ENCODE data around the gene PPP1R12A.

PPP1R12A gene

DNA sequence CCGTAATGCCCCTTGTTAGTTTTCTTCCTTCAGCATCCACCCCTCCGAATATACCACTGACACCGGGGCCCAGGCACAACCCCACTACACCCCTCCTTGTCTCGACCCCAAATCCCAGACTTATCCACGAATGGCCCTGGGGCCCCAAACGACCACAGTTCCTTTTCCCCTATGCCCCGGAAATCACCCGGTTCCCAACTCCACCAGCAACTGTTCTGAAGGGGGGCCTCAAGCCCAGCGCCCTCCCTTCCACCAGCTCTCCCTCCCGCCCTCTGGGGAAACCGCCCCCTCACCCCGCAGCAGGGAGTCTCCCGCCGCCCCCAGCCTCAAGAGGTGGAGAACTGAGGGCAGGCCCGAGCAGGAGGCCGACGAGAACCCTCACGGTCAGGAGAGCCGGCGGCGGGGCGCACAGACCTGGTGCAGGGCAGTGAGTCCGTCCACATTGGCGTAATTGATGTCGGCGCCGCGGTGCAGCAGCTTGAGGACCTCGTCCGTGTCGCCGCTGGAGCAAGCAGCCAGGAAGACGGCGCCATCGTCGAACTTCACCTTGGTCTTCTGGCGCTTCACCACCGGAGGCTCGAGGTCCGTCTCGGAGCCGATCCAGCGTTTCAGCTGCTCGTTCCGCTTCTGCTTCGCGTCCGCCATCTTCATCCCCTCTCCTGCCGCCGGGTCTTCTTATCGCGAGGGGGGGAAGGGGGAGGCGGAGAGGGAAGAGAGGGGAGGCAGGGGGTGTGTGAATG lies 446 bp downstream of the PPP1R12A start:
- DNase-seq: no peak

DNA sequence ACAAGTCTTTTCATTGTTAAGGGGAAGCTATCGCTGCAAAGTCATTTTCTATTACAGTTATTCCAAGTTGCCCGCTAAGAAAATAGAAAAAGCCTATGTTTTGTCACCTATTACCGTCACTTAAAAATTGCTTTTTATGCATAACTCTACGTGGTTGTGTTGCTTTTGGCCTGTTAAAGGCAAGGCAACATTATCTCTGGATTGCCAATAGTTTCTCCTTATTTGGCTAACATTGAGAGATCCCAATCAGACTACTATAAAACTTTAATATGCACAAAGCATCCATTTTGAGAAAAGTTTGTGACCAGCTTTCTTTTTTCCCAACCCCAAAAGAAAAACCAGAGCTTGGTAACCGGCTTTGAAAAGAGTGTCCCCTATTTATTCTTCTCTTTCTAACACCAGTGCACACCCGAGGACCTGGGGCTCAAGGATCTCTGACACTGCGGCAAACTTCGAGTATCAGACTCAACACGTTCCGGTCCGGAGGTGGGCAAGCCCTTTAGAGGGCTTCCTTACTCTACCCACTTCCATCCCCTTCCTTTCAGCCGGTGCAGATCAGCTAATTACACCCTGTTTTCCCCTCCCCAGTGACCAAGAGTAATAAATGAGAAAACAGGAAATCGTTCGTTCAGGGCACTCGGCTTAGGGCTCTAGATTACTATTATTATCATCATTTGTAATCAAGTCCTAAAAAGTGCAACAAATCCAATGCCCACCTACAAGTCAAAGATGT lies 1.2 kb downstream of the PPP1R12A start:
- DNase-seq: no peak

DNA sequence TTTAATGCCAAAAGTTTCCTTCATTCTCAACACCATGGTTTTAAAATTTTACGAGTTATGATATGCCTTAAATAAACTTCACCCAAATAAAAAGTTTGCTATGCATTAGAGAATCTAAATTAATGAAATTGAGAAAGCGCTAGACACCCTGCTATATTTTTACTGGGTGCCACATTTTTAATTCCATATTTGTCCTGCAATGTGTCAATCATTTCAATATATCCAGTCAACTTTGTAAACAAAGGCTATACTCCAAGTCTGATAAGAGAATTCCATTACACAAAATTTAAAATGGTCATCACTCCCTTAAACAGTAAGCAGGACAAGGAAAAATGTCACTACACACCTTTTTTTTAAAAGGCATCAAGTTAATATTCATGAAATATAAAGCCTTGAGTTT lies 1.9 kb downstream of the PPP1R12A start:
- no peak for DNase-seq

DNA sequence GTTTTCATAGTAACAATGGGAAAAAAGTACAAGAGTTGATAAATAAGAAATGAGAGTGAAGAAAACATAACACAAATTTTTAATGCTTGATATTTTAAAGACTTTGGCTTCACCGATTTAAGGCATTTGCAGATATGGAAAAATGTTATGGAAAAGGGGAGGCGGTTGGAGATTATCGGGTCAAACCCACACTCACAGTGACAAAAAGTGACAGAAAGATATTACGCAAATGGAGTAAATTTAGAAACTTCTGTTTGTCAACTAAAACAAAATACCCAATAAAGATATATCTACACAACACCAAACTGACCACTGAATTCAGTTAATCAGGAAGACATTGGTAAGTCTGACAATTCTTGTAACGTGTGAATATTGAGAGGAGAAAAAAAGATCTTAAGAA lies 2.5 kb downstream of the PPP1R12A start:
- DNase-seq: no peak

DNA sequence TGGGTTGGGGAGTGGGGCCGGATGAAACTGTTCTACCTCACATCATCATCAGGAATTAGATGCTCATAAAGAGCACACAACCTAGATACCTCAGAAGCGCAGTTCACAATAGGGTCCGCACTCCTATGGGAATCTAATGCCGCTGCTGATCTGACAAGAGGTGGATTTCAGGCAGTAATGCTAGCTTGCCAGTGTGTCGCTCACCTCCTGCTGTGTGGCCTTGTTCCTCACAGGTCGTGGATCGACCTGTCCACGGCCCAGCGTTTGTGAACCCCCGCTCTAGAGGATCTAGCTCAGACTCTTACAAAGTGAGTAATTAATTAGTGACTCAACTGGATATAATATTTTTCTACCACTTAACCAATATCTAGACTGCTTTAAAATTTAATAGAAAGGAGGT lies 5.8 kb downstream of the PPP1R12A start:
- no peak for DNase-seq

DNA sequence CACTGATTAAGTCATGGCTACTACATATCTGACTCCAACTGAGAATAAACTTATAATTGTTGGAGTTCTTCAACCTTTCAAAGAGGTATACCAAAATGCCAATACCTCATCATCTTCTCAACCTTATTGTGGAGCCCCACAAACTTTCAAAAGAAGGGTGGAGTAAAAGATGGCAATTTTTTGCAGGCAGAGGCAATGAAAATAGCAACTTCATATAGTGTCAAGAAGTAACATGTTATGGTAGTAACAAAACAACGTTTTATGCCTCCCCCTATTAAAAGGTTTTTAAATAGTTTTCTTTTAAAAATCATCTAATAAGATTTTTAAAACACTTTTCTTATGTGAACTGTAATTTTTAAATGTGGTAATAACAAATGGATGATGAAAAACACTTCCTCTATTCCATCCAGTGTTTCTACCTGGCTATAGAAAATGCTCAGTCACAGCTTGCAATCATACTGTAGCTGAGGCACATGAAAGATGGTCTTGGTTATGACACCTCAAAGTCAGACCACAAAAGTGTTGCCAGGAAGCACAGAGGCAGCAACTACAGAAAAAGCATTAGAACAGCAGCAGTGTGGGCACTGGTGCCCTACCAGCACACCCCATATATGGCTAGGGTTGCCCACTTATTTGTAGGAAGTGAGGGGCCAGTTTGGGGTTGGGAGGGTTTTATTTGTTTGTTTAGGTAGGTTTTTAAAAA lies 7.0 kb downstream of the PPP1R12A start:
- DNase-seq: no peak

DNA sequence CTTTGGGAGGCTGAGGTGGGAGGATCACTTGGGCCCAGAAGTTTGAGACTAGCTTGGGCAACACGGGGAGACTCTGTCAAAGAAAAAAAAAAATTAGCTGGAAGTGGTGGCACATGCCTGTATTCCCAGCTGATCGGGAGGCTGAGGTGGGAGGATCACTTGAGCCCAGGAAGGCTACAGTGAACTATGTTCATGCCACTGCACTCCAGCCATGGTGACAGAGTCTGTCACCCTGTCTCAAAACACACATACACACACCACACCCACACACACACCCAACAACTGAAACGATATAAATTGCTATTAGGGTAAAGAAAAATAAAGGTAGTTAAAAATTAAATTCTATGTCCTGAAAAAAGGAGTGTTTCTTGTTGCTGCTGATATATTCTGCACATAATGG lies 7.9 kb downstream of the PPP1R12A start:
- DNase-seq: no peak

DNA sequence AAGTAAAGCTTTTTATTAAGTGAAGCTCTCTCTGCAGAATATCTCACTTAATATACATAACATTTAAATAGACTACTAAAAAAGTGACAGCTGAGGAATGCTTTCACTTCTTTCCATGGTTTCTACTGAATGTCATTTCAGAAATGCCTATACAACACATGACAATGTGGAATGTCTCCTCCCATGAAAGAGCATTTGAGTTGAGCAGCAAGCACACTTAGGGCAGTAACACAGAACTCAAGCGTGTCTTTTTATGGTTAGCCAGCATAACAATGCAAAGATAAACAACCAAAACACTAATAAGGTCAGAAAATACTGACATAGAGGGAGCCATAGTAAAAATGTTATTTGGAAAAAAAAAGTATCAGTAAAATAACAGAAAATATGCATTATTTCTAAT lies 9.4 kb downstream of the PPP1R12A start:
- no peak for DNase-seq

DNA sequence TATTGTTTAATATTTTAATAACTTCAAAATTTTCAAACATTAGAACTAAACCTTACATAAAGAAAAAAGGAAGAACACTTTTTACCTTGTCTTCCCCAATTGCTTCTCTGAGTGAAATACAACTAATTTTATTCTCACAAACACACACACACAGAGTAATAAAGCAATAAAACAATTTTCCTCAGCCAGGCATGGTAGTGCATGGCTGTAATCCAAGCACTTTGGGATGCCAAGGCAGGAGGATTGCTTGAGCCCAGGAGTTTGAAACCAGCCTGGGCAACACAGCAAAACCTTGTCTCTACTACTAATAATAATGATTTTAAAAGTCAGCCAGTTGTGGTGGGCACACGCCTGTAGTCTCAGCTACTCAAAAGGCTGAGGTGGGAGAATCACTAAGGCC lies 13.1 kb downstream of the PPP1R12A start:
- DNase-seq: no peak

DNA sequence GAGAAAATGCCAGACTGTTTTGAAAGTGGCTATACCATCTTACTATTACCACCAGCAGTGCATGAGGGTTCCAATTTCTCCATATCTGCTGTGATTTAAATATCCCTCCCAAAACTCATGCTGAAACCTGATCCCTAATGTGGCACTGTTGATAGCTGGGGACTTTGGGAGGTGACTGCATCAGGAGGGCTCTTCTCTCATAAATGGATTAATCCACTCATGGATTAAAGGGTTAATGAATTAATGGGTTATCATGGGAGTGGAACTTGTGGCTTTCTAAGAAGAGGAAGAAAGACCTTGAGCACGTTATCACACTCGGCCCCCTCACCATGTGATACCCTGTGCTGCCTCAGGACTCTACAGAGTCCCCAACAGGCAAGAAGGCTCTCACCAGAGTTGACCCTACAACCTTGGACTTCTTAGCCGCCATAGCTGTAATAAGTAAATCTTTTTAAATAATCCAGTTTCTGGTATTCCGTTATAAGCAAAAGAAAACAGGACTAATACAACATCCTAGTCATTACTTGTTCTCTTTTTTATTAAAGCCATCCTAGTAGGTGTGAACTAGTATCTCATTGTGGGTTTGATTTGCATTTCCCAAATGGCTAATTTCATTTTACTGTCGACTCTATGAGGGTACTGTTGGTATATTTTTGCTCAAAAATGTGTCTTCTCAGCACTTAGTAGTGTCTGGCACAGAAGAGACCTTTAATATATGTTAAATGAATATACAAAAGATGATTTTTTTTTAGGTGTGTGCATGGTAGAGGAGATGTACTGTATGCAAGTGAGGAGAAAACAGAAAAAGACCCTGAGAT lies 14.3 kb downstream of the PPP1R12A start:
- DNase-seq: no peak

DNA sequence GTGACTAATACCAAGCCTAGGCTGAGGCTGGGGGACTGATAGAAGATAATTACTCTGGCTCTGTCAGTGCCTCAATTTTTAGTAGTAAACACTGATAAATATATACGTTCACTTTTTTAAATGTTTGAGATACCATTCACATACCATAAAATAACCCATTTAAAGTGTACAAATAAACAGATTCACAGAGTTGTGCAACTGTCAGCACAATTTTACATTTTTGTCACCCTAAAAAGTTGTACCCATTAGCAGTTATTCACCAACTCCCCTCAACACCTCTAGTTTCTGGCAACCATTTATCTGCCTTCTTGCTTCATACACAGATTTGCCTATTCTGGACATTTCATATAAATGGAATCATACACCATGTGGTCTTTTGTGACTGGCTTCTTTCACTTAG lies 15.1 kb downstream of the PPP1R12A start:
- no peak for DNase-seq

DNA sequence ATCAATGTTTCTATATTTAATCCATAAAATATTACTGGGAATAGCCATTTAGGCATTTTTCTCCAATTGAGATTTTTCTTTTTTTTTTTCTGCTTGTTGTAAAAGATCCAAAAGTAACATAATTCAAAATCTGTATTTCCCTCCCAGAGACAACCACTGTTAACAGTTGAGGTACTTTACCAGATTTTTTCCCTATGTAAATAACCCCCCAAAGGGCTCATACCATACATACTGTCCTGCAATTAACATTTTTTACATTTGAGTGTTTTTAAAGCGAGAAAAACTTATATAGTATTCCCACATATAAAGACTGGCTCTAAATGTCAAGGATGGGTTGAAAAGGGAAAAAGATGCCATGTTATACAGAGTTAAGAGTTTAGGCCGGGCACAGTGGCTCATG lies 18.1 kb downstream of the PPP1R12A start:
- no peak for DNase-seq

DNA sequence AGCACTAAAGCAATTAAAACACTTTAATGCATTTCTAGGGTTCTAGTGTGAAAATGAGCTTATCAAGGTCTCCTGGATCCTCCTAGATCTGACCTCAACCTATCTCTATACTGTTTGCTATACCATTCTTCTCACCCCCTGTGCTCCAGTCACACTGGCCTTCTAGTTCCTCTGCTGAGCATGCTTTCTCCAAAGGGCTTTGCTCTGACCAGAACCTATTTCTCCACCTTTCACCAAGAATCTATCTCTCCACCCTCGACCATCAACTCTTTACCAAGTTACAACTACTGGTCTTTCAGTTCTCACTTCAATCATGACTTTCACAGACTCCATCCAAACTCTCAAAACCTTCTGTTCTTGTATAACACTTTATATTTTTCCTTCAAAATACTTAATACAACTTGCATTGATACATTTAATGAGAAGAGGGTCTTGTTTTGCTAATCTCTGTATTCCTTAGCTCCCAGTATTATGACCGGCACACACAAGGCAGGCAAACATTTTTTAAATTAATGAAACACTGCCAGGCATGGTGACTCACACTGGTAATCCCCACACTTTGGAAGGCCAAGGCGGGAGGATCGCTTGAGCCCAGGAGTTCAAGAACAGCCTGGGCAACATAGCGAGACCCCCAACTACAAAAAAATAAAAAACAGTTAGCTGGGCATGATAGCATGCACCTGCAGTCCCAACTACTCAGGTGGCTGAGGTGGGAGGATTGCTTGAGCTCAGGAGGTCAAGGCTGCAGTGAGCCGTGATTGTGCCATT lies 22.8 kb downstream of the PPP1R12A start:
- DNase-seq: no peak

DNA sequence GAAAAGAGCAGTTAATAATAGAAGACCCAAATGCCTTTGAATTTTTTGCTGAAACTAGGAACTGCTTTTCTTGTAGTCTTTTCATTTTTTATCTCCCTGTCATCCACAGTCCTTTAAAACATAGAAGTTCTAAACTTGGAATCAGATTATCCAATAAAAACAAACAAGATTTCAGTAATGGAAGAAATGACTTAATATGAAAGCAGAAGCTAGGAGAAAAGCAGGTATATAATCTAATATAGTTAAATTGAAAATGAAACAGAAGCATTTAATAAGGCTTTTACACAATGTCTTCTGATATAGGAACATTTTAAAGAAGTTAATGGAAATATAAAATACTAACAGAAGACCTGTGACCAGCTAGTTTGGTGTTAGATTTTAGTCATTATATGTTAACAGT lies 26.5 kb downstream of the PPP1R12A start:
- no peak for DNase-seq

DNA sequence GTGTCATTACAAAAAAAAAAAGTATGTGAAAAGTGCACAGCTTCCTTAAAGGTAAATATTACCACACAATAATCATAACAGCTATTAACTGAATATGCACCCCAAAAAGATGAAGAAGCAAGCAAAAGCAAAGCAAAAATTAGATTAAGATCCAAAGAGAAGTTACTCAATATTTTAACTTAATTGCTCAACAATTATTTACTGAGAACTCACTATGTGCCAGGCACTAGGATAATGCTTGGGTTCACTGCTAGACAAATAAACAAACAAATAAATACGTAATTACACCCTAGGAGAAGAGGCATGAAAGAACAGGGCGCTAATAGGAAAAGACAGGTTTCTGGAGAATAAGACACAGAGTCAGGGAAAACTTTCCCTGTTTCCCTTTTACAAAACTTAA lies 33.4 kb downstream of the PPP1R12A start:
- DNase-seq: no peak

DNA sequence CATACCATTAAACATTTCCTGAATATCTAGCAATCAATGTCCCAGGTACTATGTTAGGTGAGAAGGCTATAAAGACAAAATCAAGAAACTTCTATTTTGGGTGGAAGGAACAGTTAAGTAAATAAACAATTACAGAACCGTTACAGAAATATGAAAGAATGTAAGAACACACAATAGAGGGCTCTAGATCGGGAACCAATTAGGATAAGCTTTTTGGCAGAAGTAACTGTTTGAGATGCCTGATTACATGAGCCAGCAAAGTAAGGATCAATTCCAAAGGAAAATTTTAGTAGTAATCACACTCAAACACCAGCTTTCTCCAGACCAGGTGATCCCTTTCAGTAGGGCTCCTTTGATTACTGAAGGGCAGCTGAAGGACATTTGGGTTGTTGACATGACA lies 33.9 kb downstream of the PPP1R12A start:
- DNase-seq: no peak

DNA sequence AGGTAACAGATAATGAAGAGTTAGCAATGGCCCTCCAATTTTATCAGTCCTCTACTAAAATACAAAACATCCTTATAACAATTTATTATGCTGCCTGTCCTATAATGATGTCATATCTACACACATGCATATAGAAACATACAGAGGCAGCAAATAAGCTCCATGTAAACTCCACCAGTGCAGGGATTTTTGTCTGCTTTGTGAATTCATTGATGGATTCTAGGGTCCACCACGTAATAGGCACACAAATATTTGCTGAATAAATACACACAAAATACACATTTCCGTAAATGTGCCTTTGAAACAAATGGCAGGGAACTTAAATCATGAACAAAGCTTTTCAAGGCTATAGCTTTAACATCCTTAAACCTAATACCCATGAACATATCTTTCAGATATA lies 34.7 kb downstream of the PPP1R12A start:
- no peak for DNase-seq

DNA sequence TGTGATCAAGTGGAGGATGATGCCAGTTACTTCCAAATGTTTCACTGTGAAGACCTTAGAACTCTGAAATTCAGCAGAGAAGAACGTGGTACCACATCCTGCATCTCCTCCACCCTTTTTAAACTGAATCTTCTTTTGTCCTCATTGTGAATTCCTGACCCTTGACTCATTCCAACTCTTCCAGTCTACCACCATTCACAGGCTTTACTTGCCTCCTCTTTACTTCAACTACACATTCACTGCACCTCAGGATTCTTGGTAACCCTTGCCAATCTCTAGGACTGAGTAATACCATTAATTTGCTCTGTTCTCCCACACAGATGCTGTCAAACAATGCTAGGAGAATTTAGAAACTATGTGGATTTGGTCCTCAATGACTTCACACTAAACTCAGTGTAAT lies 37.3 kb downstream of the PPP1R12A start:
- no peak for DNase-seq

DNA sequence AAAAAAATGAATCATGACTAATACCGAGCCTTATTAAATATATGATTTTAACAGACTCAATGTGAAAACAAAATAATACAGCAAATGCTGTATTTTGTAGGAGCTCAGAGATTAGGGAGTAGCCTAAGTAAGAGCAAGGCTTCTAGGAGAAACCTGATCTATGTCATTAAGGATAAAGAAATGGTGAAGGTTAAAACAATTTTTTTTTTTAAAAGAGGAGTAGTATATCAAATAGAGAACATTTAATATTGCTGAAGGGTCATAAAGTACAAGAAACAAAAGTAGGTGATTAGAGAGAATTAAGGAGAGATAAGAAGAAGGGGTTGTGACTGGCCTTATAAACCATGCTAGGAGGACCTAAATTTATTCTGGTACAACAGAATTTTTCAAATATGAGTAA lies 39.1 kb downstream of the PPP1R12A start:
- no peak for DNase-seq

DNA sequence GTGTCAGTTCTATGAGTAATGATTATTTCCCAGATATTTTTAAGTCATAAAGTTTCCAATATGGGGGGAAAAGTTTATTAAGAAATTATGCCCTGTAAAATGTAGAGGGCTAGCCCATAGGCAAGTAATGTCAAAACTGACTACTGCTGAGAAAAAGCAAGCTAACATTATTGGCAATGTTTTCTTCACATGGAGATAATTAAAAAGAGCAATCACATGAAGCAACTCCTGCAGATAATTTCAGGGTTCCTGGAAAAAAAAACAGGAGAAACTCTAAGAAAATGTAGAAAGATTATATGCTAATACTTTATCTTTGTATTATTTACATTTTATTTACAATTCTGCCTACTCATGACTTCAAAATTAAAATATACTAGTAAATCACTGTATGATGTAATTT lies 39.8 kb downstream of the PPP1R12A start:
- no peak for DNase-seq

DNA sequence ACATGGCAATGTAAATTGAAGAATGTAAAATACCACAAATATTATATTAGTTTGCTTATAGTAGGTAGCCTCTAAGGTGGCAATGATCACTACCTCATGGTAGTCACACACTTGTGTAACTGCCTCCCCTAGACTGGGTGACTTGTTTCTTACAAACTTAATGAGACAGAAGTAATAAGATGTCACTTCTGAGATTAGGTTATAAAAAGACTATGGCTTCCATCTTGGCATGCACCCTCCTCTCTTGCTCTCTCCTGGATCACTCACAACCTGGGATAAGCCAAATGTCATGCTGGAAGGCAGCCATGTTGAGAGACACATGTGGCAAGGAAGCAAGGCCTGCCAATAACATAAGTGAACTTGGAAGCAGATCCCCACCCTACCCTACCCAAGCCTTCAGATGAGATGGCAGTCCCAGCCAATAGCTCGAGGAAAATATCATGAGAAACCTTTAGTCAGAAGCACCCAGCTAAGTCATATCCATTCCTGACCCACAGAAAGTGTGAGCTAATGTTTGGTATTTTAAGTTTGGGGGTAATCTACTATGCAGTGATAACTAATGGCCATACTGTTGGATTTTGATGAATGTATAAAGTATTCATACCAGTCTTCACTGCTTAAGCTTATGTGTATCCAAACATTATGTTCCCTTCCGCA lies 43.3 kb downstream of the PPP1R12A start:
- no peak for DNase-seq

DNA sequence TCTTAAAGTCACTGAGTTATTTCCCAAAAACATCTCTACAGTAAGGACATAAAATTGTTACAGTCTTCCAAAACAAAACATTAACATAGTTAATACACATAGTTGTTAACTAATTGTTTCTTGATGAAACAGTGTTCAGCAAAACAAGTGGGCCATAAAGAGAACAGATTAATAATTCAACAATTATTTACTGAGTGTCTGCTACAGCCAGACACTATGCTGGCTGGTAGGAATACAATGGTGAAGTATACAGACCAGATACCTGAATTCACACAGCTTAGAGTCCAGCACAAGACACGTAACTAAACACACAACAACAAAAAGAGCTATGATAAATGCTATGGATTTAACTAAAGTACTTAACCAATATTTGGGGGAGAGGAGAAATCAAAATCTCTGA lies 47.0 kb downstream of the PPP1R12A start:
- DNase-seq: no peak

All from SHP77 treated with DMSO at 0.1 percent for 48 hours (cell line).